Metanephros (tissue), 1 donor: ENCODE results near the gene MBD3L5. TPM values are rescaled to one million over a fixed set of nuclear protein-coding genes. Genes with fewer than 3 reads are reported as not detected.

Source experiments
- total RNA-seq: library from RNA; depleted of rRNA; stranded (reverse); fragments of >200 nt; gene quantifications from one replicate; pipeline ENCODE4 v1.2.3, GENCODE V29; 2014

The MBD3L5 gene
- not detected for total RNA-seq

DNA sequence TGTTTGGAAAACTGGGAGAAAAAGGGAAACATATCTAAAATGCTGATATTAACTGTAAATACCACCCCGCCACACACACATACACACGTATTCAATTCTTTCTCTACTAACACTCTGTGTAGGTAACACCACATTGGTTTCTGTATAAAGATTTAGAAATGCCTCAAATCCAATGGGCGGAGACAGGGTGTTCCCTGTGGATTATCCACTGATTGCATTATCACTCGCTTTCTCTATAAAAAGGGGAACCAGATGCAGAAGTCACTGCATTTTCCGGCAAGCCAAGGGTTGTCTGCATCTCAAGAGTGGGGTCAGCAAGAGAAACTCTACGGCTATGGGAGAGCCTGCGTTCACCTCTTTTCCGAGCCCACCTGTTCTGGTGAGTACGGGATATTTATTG lies at the start of gene MBD3L5:
Gene MBD3L5 (plus strand): TSS at position 301 of the 400 bp plus-strand sequence. CDS start 34 bp downstream, at position 335.

DNA sequence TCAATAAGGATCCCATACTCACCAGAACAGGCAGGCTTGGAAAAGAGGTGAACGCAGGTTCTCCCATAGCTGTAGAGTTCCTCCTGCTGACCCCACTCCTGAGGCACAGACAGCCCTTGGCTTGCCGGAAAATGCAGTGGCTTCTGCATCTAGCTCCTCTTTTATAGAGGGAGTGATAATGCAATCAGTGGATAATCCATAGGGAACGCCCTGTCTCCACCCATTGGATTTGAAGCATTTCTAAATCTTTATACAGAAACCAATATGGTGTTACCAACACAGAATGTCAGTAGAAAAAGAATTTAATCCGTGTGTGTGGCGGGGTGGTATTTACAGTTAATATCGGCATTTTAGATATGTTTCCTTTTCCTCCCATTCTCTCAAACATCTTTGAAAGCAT lies 9.0 kb upstream of the MBD3L5 start, which contains the start of gene MBD3L2B:
Gene MBD3L2B (minus strand): TSS at position 101 of the 400 bp plus-strand sequence. CDS start 34 bp downstream, at position 67.

DNA sequence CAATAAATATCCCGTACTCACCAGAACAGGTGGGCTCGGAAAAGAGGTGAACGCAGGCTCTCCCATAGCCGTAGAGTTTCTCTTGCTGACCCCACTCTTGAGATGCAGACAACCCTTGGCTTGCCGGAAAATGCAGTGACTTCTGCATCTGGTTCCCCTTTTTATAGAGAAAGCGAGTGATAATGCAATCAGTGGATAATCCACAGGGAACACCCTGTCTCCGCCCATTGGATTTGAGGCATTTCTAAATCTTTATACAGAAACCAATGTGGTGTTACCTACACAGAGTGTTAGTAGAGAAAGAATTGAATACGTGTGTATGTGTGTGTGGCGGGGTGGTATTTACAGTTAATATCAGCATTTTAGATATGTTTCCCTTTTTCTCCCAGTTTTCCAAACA lies 9.7 kb downstream of the MBD3L5 start, which contains the start of gene MBD3L4:
Gene MBD3L4 (minus strand): TSS at position 101 of the 400 bp plus-strand sequence. CDS start 35 bp downstream, at position 66.

DNA sequence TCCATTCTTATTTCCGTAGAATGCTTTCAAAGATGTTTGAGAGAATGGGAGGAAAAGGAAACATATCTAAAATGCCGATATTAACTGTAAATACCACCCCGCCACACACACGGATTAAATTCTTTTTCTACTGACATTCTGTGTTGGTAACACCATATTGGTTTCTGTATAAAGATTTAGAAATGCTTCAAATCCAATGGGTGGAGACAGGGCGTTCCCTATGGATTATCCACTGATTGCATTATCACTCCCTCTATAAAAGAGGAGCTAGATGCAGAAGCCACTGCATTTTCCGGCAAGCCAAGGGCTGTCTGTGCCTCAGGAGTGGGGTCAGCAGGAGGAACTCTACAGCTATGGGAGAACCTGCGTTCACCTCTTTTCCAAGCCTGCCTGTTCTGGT lies 18.6 kb downstream of the MBD3L5 start, which contains the start of gene MBD3L2:
Gene MBD3L2 (plus strand): TSS at position 301 of the 400 bp plus-strand sequence. CDS start 53 bp downstream, at position 354.

DNA sequence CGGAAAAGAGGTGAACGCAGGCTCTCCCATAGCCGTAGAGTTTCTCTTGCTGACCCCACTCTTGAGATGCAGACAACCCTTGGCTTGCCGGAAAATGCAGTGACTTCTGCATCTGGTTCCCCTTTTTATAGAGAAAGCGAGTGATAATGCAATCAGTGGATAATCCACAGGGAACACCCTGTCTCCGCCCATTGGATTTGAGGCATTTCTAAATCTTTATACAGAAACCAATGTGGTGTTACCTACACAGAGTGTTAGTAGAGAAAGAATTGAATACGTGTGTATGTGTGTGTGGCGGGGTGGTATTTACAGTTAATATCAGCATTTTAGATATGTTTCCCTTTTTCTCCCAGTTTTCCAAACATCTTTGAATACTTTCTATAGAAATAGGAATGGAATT lies 28.2 kb downstream of the MBD3L5 start, which contains the start of gene MBD3L3:
Gene MBD3L3 (minus strand): TSS at position 101 of the 400 bp plus-strand sequence. CDS start 71 bp downstream, at position 30.

DNA sequence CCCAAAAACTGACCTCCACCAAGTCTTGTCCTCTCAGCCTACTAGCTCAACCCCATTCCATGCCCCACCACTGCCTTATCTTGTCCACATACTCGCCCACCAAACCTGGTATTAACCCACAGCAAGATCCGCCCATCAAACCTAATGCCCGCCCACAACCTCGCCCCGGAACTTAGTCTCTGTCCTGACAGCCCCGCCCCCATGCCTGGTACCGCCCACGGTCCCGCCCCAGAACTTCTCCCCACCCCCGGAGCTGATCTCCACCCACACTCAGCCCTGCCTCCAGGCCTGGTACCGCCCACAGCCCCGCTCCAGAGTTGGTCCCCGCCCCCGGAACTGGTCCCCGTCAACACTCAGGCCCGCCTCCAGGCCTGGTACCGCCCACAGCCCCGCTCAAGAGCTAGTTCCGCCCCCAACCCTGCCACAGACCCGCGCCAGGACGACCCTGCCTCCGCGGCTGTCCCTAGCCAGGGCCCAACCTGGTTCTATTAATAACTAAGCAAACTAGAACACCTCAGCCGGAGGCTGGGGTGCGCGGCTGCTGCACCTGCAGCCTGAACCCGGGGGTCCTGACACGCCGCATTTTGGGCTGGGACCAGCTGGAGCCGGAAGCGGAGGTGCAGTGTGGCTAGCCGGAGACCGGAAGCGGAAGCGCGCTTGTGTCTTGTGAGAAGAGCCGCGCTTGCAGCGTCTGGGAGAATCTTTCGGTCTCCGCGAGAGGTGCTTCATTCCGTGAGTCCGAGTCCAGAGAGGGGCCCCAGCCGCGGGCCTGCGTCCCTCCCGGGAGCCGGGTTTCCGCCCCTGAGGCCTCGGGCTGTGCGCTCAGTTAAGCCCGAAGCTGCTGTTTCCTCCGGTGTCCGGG lies 38.9 kb downstream of the MBD3L5 start, which contains the start of gene ZNF557:
Gene ZNF557 (plus strand): TSS at position 662 of the 862 bp plus-strand sequence. CDS start 5,372 bp downstream, outside the sequence.

Other genes with a start within 250 kb of the MBD3L5 start
- gene ADGRE1, start 143.0 kb upstream of the MBD3L5 start, total RNA-seq, result 1.2 TPM
- gene MBD3L2B, start 9.1 kb upstream of the MBD3L5 start, total RNA-seq, result not detected
- not detected for gene MBD3L4, start 9.6 kb downstream of the MBD3L5 start, total RNA-seq
- not detected for gene MBD3L2, start 18.7 kb downstream of the MBD3L5 start, total RNA-seq
- gene MBD3L3, start 28.1 kb downstream of the MBD3L5 start, total RNA-seq, result not detected
- 13.8 TPM for gene ZNF557, start 39.1 kb downstream of the MBD3L5 start, total RNA-seq